ENCODE data around the gene ARL6IP6. TPM values are rescaled to one million over a fixed set of nuclear protein-coding genes. Genes with fewer than 3 reads are reported as not detected.
"Not testable (repeated sequence)": the region's sequence is repeated elsewhere in the genome, so short reads cannot be mapped to it uniquely, and the experiment has no call there.

ARL6IP6 gene
- total and polyA plus RNA-seq, 2 experiments from 2014 or later: 18.2 to 23.2 TPM

- no peak for DNase-seq (ENCODE audit: low spot score)
- WGBS (ENCODE audit: low lambda C conversion rate, missing lambda C conversion rate): 84% methylated on average over 4 of the region's 4 CpGs
- no peak overlapping the region for H2AFZ ChIP-seq
- no peaks in the 10 kb centered on the region for H4K20me1 ChIP-seq (ENCODE audit: insufficient read depth, poor library complexity, severe bottlenecking)
- TF ChIP-seq EZH2 (IDR thresholded peaks at IDR 0.05; ENCODE audit: borderline replicate concordance) (no peak), CTCF (IDR thresholded peaks at IDR 0.05; ENCODE audit: poor library complexity) (no peak), EZH2phosphoT487 (IDR thresholded peaks at IDR 0.05; ENCODE audit: low read depth, severe bottlenecking, unreplicated experiment) (no peak)
- no peak overlapping the region for H3K4me3 ChIP-seq
- H3K36me3 ChIP-seq (replicated peaks; ENCODE audit: insufficient read depth, low read depth): no peaks in the 10 kb centered on the region
- no peaks in the 10 kb centered on the region for H3K9me3 ChIP-seq (ENCODE audit: low read depth)
- H3K27ac ChIP-seq: no peak overlapping the region
- no peaks in the 10 kb centered on the region for H3K27me3 ChIP-seq
- H3K4me1 ChIP-seq (ENCODE audit: insufficient read depth): no peaks in the 10 kb centered on the region
- no peak overlapping the region for H3K4me2 ChIP-seq
- H3K9me2 ChIP-seq (replicated peaks; ENCODE audit: insufficient read depth): no peaks in the 10 kb centered on the region
- no peaks in the 10 kb centered on the region for H3K79me2 ChIP-seq
Observed at GRCh38 chr2:152761214-152761613, 42.8 kb downstream of the ARL6IP6 start.

GRCh38 chr2:152762202-152762601, 43.8 kb downstream of the ARL6IP6 start:
- Histone ChIP-seq H3K27ac (no peak overlapping the region), H3K27me3 (no peaks in the 10 kb centered on the region), H3K9me2 (replicated peaks; ENCODE audit: insufficient read depth) (no peaks in the 10 kb centered on the region), H3K4me3 (no peak overlapping the region), H4K20me1 (ENCODE audit: insufficient read depth, poor library complexity, severe bottlenecking) (no peaks in the 10 kb centered on the region), H3K9me3 (ENCODE audit: low read depth) (no peaks in the 10 kb centered on the region), H3K36me3 (replicated peaks; ENCODE audit: insufficient read depth, low read depth) (no peaks in the 10 kb centered on the region), H3K79me2 (no peaks in the 10 kb centered on the region), H3K4me1 (ENCODE audit: insufficient read depth) (no peaks in the 10 kb centered on the region), H2AFZ (no peak overlapping the region), H3K4me2 (peak overlapping the region; percentile 3)
- TF ChIP-seq EZH2 (IDR thresholded peaks at IDR 0.05; ENCODE audit: borderline replicate concordance) (no peak), EZH2phosphoT487 (IDR thresholded peaks at IDR 0.05; ENCODE audit: low read depth, severe bottlenecking, unreplicated experiment) (no peak), CTCF (IDR thresholded peaks at IDR 0.05; ENCODE audit: poor library complexity) (no peak)
- peak; percentile 8 for DNase-seq (ENCODE audit: low spot score)
- 67% methylated on average over 5 of the region's 5 CpGs for WGBS (ENCODE audit: low lambda C conversion rate, missing lambda C conversion rate)

- H3K9me2 ChIP-seq (replicated peaks; ENCODE audit: insufficient read depth); H3K27ac ChIP-seq; H2AFZ ChIP-seq; H3K4me3 ChIP-seq; H3K9me3 ChIP-seq (ENCODE audit: low read depth); H3K27me3 ChIP-seq; H4K20me1 ChIP-seq (ENCODE audit: insufficient read depth, poor library complexity, severe bottlenecking); H3K36me3 ChIP-seq (replicated peaks; ENCODE audit: insufficient read depth, low read depth); H3K4me2 ChIP-seq; DNase-seq (ENCODE audit: low spot score); H3K79me2 ChIP-seq; H3K4me1 ChIP-seq (ENCODE audit: insufficient read depth): not testable (repeated sequence)
- WGBS (ENCODE audit: low lambda C conversion rate, missing lambda C conversion rate): 98% methylated on average over 4 of the region's 4 CpGs
Observed at GRCh38 chr2:152763208-152763607, 44.8 kb downstream of the ARL6IP6 start.

GRCh38 chr2:152763651-152764050, 45.2 kb downstream of the ARL6IP6 start:
- Histone ChIP-seq H2AFZ (no peak overlapping the region), H3K4me1 (ENCODE audit: insufficient read depth) (no peaks in the 10 kb centered on the region), H3K9me2 (replicated peaks; ENCODE audit: insufficient read depth) (no peaks in the 10 kb centered on the region), H3K4me2 (no peak overlapping the region), H3K27ac (no peak overlapping the region), H4K20me1 (ENCODE audit: insufficient read depth, poor library complexity, severe bottlenecking) (no peaks in the 10 kb centered on the region), H3K4me3 (no peak overlapping the region), H3K27me3 (no peaks in the 10 kb centered on the region), H3K79me2 (no peaks in the 10 kb centered on the region), H3K9me3 (ENCODE audit: low read depth) (no peaks in the 10 kb centered on the region), H3K36me3 (replicated peaks; ENCODE audit: insufficient read depth, low read depth) (no peaks in the 10 kb centered on the region)
- WGBS (ENCODE audit: low lambda C conversion rate, missing lambda C conversion rate): 100% methylated on average over 1 of the region's 1 CpG
- TF ChIP-seq EZH2phosphoT487 (IDR thresholded peaks at IDR 0.05; ENCODE audit: low read depth, severe bottlenecking, unreplicated experiment): no peak
- no peak for TF ChIP-seq EZH2 (IDR thresholded peaks at IDR 0.05; ENCODE audit: borderline replicate concordance)
- no peak for TF ChIP-seq CTCF (IDR thresholded peaks at IDR 0.05; ENCODE audit: poor library complexity)
- DNase-seq (ENCODE audit: low spot score): no peak

All from hepatocyte (in vitro differentiated cells).